ENCODE measurements around the gene SAPCD2.
A peak's percentile ranks its signal among the peaks of the same experiment; 100 is the strongest.
"Not testable (repeated sequence)": the region's sequence is repeated elsewhere in the genome, so short reads cannot be mapped to it uniquely, and the experiment has no call there.

The SAPCD2 gene

GRCh38 chr9:137070201-137070905 lies at the start of gene SAPCD2:
TSS of gene SAPCD2 (minus strand) at chr9:137070557. CDS start at chr9:137070460, 97 bp downstream.
- peaks cover 8% of the 10 kb centered on the region; the same call in 1 of the 2 replicates for H3K36me3 ChIP-seq (ENCODE audit: control insufficient read depth, insufficient read depth, low read length)
- peak within 1 kb of the TSS; percentile 53; the same call in 1 of the 2 replicates for H3K9ac ChIP-seq (ENCODE audit: low read depth, low read length)
- peaks cover 15% of the 10 kb centered on the region for H3K4me1 ChIP-seq (ENCODE audit: control insufficient read depth, insufficient read depth, low read length)
- H3K4me3 ChIP-seq (ENCODE audit: low read depth, low read length) = peak within 1 kb of the TSS; percentile 77
- H3K9me3 ChIP-seq (ENCODE audit: control insufficient read depth, insufficient read depth, low read length) = no peaks in the 10 kb centered on the region
- H3K27me3 ChIP-seq (ENCODE audit: control insufficient read depth, insufficient read depth, low read length) = peaks cover 6% of the 10 kb centered on the region
- no peak within 1 kb of the TSS for H3K27ac ChIP-seq (ENCODE audit: low read depth, low read length)

GRCh38 chr9:137118092-137118603 lies 47.8 kb upstream of the SAPCD2 start:
- not testable (repeated sequence) for H3K4me1 ChIP-seq (ENCODE audit: control insufficient read depth, insufficient read depth, low read length); H3K9ac ChIP-seq (ENCODE audit: low read depth, low read length)
- peaks cover 25% of the 10 kb centered on the region for H3K27me3 ChIP-seq (ENCODE audit: control insufficient read depth, insufficient read depth, low read length)

GRCh38 chr9:137117269-137117731 lies 46.9 kb upstream of the SAPCD2 start:
- Histone ChIP-seq H3K9ac (ENCODE audit: low read depth, low read length) (no peak overlapping the region), H3K4me3 (ENCODE audit: low read depth, low read length) (no peak overlapping the region), H3K27me3 (ENCODE audit: control insufficient read depth, insufficient read depth, low read length) (peaks cover 29% of the 10 kb centered on the region)

More at GRCh38 chr9:137118092-137118603, 47.8 kb upstream of the SAPCD2 start:
- not testable (repeated sequence) for H3K27ac ChIP-seq (ENCODE audit: low read depth, low read length); H3K4me3 ChIP-seq (ENCODE audit: low read depth, low read length); H3K9me3 ChIP-seq (ENCODE audit: control insufficient read depth, insufficient read depth, low read length); H3K36me3 ChIP-seq (ENCODE audit: control insufficient read depth, insufficient read depth, low read length)

GRCh38 chr9:137116728-137117127 lies 46.4 kb upstream of the SAPCD2 start:
- Histone ChIP-seq H3K4me3 (ENCODE audit: low read depth, low read length) (no peak overlapping the region), H3K27me3 (ENCODE audit: control insufficient read depth, insufficient read depth, low read length) (peaks cover 29% of the 10 kb centered on the region), H3K9ac (ENCODE audit: low read depth, low read length) (no peak overlapping the region), H3K4me1 (ENCODE audit: control insufficient read depth, insufficient read depth, low read length) (no peaks in the 10 kb centered on the region), H3K9me3 (ENCODE audit: control insufficient read depth, insufficient read depth, low read length) (no peaks in the 10 kb centered on the region), H3K27ac (ENCODE audit: low read depth, low read length) (no peak overlapping the region), H3K36me3 (ENCODE audit: control insufficient read depth, insufficient read depth, low read length) (no peaks in the 10 kb centered on the region)

More at GRCh38 chr9:137117269-137117731, 46.9 kb upstream of the SAPCD2 start:
- Histone ChIP-seq H3K9me3 (ENCODE audit: control insufficient read depth, insufficient read depth, low read length) (no peaks in the 10 kb centered on the region), H3K4me1 (ENCODE audit: control insufficient read depth, insufficient read depth, low read length) (no peaks in the 10 kb centered on the region), H3K36me3 (ENCODE audit: control insufficient read depth, insufficient read depth, low read length) (no peaks in the 10 kb centered on the region), H3K27ac (ENCODE audit: low read depth, low read length) (no peak overlapping the region)

- Histone ChIP-seq H3K27me3 (ENCODE audit: control insufficient read depth, insufficient read depth, low read length) (peaks cover 29% of the 10 kb centered on the region), H3K9me3 (ENCODE audit: control insufficient read depth, insufficient read depth, low read length) (no peaks in the 10 kb centered on the region), H3K9ac (ENCODE audit: low read depth, low read length) (no peak overlapping the region), H3K4me1 (ENCODE audit: control insufficient read depth, insufficient read depth, low read length) (no peaks in the 10 kb centered on the region), H3K4me3 (ENCODE audit: low read depth, low read length) (no peak overlapping the region), H3K36me3 (ENCODE audit: control insufficient read depth, insufficient read depth, low read length) (no peaks in the 10 kb centered on the region), H3K27ac (ENCODE audit: low read depth, low read length) (no peak overlapping the region)
Observed at GRCh38 chr9:137116027-137116507, 45.7 kb upstream of the SAPCD2 start.

GRCh38 chr9:137115394-137116026 lies 45.2 kb upstream of the SAPCD2 start:
- Histone ChIP-seq H3K9ac (ENCODE audit: low read depth, low read length) (no peak overlapping the region), H3K4me3 (ENCODE audit: low read depth, low read length) (no peak overlapping the region), H3K36me3 (ENCODE audit: control insufficient read depth, insufficient read depth, low read length) (no peaks in the 10 kb centered on the region), H3K4me1 (ENCODE audit: control insufficient read depth, insufficient read depth, low read length) (no peaks in the 10 kb centered on the region), H3K9me3 (ENCODE audit: control insufficient read depth, insufficient read depth, low read length) (no peaks in the 10 kb centered on the region), H3K27ac (ENCODE audit: low read depth, low read length) (no peak overlapping the region), H3K27me3 (ENCODE audit: control insufficient read depth, insufficient read depth, low read length) (peaks cover 29% of the 10 kb centered on the region)

- Histone ChIP-seq H3K27ac (ENCODE audit: low read depth, low read length) (no peak within 1 kb of the TSS), H3K9me3 (ENCODE audit: control insufficient read depth, insufficient read depth, low read length) (no peaks in the 10 kb centered on the region), H3K27me3 (ENCODE audit: control insufficient read depth, insufficient read depth, low read length) (peaks cover 29% of the 10 kb centered on the region), H3K36me3 (ENCODE audit: control insufficient read depth, insufficient read depth, low read length) (0 out of 2 replicates have a peak, but pooled peaks cover 4% of the 10 kb centered on the region), H3K4me3 (ENCODE audit: low read depth, low read length) (peak within 1 kb of the TSS; percentile 47; the same call in 1 of the 2 replicates), H3K4me1 (ENCODE audit: control insufficient read depth, insufficient read depth, low read length) (no peaks in the 10 kb centered on the region), H3K9ac (ENCODE audit: low read depth, low read length) (no peak within 1 kb of the TSS)
Observed at GRCh38 chr9:137114613-137115393, 44.4 kb upstream of the SAPCD2 start, which contains the start of gene DPP7. TSS of gene DPP7 (minus strand) at chr9:137114733. CDS start at chr9:137114713, 20 bp downstream.

GRCh38 chr9:137114220-137114612 lies 43.9 kb upstream of the SAPCD2 start:
- Histone ChIP-seq H3K9me3 (ENCODE audit: control insufficient read depth, insufficient read depth, low read length) (no peaks in the 10 kb centered on the region), H3K4me1 (ENCODE audit: control insufficient read depth, insufficient read depth, low read length) (no peaks in the 10 kb centered on the region), H3K27me3 (ENCODE audit: control insufficient read depth, insufficient read depth, low read length) (peaks cover 29% of the 10 kb centered on the region), H3K4me3 (ENCODE audit: low read depth, low read length) (peak overlapping the region; percentile 47; the same call in 1 of the 2 replicates), H3K9ac (ENCODE audit: low read depth, low read length) (no peak overlapping the region), H3K36me3 (ENCODE audit: control insufficient read depth, insufficient read depth, low read length) (0 out of 2 replicates have a peak, but pooled peaks cover 7% of the 10 kb centered on the region), H3K27ac (ENCODE audit: low read depth, low read length) (no peak overlapping the region)

GRCh38 chr9:137113385-137114159 lies 43.2 kb upstream of the SAPCD2 start:
- Histone ChIP-seq H3K27ac (ENCODE audit: low read depth, low read length) (no peak overlapping the region), H3K9me3 (ENCODE audit: control insufficient read depth, insufficient read depth, low read length) (no peaks in the 10 kb centered on the region), H3K4me3 (ENCODE audit: low read depth, low read length) (no peak overlapping the region), H3K36me3 (ENCODE audit: control insufficient read depth, insufficient read depth, low read length) (peaks cover 14% of the 10 kb centered on the region), H3K27me3 (ENCODE audit: control insufficient read depth, insufficient read depth, low read length) (peaks cover 29% of the 10 kb centered on the region), H3K9ac (ENCODE audit: low read depth, low read length) (no peak overlapping the region), H3K4me1 (ENCODE audit: control insufficient read depth, insufficient read depth, low read length) (no peaks in the 10 kb centered on the region)
